Measurements from ENCODE around the gene ERLEC1. TPM values are rescaled to one million over a fixed set of nuclear protein-coding genes. Genes with fewer than 3 reads are reported as not detected.

ERLEC1 gene
- total RNA-seq, 1 donor from 2014 or later = 50.6 TPM

DNA sequence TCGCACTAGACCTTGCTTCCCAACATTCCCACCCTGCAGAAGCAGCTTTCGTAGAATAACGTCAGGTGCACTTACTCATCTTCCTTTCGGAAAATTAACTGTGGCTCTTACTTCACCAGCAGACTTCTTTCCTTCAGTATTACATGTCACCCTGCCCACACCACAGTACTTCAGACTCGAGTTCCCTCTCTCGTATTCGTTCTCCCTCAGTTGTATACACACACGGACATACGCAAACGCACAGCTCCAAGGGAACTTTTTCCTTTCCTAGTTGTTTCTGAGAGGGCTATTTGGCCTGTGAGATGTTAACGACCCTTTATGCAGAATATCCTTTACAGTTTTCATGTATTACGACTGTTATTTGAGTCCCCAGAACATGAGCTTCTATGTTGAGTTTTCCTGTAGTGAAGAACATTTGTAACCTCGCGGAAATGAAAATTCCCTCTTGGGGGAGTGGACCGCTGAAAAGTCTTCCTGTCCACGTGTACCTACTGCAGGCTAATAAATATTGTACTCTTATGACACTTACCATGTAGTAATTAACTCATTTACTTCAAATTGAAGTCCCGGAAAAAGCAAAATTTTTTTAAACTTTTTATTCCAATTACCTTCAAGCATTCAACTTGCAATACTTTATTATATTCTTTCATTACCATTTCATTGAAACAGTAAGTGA, 908 bp downstream of the ERLEC1 start:
- peaks cover 41% of the 10 kb centered on the region for H3K4me1 Mint-ChIP-seq (ENCODE audit: unreplicated experiment)

DNA sequence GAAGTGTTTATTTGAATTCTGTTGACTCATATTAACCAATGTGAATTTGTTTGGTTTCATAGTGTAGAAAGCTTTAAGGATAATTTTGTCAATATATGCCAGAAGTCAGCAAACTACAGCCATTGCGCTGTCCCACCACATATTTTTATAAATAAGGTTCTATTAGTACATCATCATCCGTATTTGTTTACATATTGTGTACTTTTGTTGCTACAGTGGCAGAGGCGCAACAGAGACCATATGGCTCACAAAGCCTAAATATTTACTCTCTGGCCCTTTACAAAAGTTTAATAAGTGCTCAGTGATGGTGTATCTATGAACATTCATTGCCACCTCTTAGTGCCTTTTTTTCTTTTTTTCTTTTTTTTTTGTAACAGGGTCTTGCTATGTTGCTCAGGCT, 6.4 kb downstream of the ERLEC1 start:
- Mint-ChIP-seq H3K4me1 (ENCODE audit: unreplicated experiment) (peaks cover 11% of the 10 kb centered on the region), H3K36me3 (ENCODE audit: unreplicated experiment) (peaks cover 16% of the 10 kb centered on the region), H3K27me3 (ENCODE audit: unreplicated experiment) (no peaks in the 10 kb centered on the region), H3K9me3 (ENCODE audit: unreplicated experiment) (no peaks in the 10 kb centered on the region), H3K4me3 (ENCODE audit: unreplicated experiment) (no peak overlapping the region), H3K27ac (ENCODE audit: unreplicated experiment) (no peak overlapping the region)
- TF ChIP-seq, protein P1, sequence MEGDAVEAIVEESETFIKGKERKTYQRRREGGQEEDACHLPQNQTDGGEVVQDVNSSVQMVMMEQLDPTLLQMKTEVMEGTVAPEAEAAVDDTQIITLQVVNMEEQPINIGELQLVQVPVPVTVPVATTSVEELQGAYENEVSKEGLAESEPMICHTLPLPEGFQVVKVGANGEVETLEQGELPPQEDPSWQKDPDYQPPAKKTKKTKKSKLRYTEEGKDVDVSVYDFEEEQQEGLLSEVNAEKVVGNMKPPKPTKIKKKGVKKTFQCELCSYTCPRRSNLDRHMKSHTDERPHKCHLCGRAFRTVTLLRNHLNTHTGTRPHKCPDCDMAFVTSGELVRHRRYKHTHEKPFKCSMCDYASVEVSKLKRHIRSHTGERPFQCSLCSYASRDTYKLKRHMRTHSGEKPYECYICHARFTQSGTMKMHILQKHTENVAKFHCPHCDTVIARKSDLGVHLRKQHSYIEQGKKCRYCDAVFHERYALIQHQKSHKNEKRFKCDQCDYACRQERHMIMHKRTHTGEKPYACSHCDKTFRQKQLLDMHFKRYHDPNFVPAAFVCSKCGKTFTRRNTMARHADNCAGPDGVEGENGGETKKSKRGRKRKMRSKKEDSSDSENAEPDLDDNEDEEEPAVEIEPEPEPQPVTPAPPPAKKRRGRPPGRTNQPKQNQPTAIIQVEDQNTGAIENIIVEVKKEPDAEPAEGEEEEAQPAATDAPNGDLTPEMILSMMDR (IDR thresholded peaks at IDR 0.05) = no peak
- no peak for DNase-seq (ENCODE audit: extremely low spot score, unreplicated experiment)

More for the DNA sequence above, 908 bp downstream of the ERLEC1 start:
- Mint-ChIP-seq H3K27me3 (ENCODE audit: unreplicated experiment) (no peaks in the 10 kb centered on the region), H3K9me3 (ENCODE audit: unreplicated experiment) (no peaks in the 10 kb centered on the region), H3K4me3 (ENCODE audit: unreplicated experiment) (peak overlapping the region; percentile 97), H3K27ac (ENCODE audit: unreplicated experiment) (peak overlapping the region; percentile 98), H3K36me3 (ENCODE audit: unreplicated experiment) (no peaks in the 10 kb centered on the region)
- TF ChIP-seq, protein P1 (IDR thresholded peaks at IDR 0.05) = no peak
- DNase-seq (ENCODE audit: extremely low spot score, unreplicated experiment) = no peak

DNA sequence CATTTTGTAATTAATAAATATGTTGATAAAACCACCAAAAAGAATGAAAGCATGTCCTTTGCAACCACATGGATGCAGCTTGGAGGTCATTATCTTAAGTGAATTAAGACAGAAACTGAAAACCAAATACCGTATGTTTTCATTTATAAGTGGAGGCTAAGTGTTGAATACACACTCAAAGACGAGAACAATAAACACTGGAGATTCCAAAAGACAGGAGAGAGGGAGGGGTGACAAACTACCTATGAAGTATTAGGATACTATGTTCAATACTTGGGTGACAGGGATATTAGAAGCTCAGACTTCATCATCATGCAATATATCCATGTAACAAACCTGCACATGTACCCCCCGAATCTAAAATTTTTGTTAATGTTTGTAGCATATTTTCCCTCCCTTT, 7.0 kb downstream of the ERLEC1 start:
- H3K4me3 Mint-ChIP-seq (ENCODE audit: unreplicated experiment) = no peak overlapping the region
- no peaks in the 10 kb centered on the region for H3K9me3 Mint-ChIP-seq (ENCODE audit: unreplicated experiment)
- peaks cover 17% of the 10 kb centered on the region for H3K36me3 Mint-ChIP-seq (ENCODE audit: unreplicated experiment)
- H3K4me1 Mint-ChIP-seq (ENCODE audit: unreplicated experiment) = peaks cover 5% of the 10 kb centered on the region
- no peak overlapping the region for H3K27ac Mint-ChIP-seq (ENCODE audit: unreplicated experiment)
- TF ChIP-seq, protein P1 (IDR thresholded peaks at IDR 0.05) = no peak
- no peak for DNase-seq (ENCODE audit: extremely low spot score, unreplicated experiment)
- no peaks in the 10 kb centered on the region for H3K27me3 Mint-ChIP-seq (ENCODE audit: unreplicated experiment)

DNA sequence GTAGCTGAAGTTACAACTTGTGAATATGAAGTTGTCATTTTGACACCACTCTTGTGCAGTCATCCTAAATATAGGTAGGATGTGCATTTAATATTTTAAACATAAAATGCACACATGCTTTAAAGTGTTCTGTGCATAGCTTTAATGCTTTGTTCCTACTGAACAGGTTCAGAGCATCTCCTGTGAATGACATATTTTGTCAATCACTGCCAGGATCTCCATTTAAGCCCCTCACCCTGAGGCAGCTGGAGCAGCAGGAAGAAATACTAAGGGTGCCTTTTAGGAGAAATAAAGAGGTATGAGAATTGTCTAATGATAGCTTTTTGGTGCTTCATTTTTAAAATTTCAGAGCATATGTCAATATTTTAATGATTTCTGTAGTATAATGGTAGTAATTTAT, 14.7 kb downstream of the ERLEC1 start:
- peaks cover 33% of the 10 kb centered on the region for H3K36me3 Mint-ChIP-seq (ENCODE audit: unreplicated experiment)
- H3K9me3 Mint-ChIP-seq (ENCODE audit: unreplicated experiment) = no peaks in the 10 kb centered on the region
- no peak for DNase-seq (ENCODE audit: extremely low spot score, unreplicated experiment)
- H3K4me1 Mint-ChIP-seq (ENCODE audit: unreplicated experiment) = no peaks in the 10 kb centered on the region
- no peak overlapping the region for H3K27ac Mint-ChIP-seq (ENCODE audit: unreplicated experiment)
- H3K27me3 Mint-ChIP-seq (ENCODE audit: unreplicated experiment) = no peaks in the 10 kb centered on the region
- TF ChIP-seq, protein P1 (IDR thresholded peaks at IDR 0.05) = no peak
- H3K4me3 Mint-ChIP-seq (ENCODE audit: unreplicated experiment) = no peak overlapping the region

DNA sequence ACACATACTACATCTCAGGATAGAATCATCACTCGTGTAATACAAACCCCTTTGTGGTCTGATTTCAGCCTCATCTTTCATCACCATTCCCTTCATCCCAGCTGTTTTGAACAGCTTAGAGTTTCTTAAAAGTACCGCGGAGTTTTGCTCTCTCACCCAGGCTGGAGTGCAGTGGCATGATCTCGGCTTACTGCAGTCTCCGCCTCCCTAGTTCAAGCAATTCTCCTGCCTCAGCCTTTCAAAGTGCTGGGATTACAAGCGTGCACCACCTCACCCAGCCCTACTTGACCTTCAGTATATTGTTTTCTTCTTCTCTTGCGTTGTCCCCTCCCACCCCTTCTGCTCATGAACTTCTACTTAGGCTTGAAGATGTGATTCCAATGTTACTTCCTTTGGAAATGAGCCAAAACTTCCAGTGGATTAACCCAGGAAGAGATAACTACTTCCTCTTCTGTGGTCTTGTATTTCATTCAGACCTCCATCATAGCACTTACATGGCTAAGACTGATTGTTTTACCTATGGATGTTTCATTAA, 15.8 kb downstream of the ERLEC1 start:
- Mint-ChIP-seq H3K27ac (ENCODE audit: unreplicated experiment) (no peak overlapping the region), H3K4me1 (ENCODE audit: unreplicated experiment) (no peaks in the 10 kb centered on the region), H3K4me3 (ENCODE audit: unreplicated experiment) (no peak overlapping the region), H3K27me3 (ENCODE audit: unreplicated experiment) (no peaks in the 10 kb centered on the region), H3K36me3 (ENCODE audit: unreplicated experiment) (peaks cover 34% of the 10 kb centered on the region), H3K9me3 (ENCODE audit: unreplicated experiment) (no peaks in the 10 kb centered on the region)
- DNase-seq (ENCODE audit: extremely low spot score, unreplicated experiment) = no peak
- TF ChIP-seq, protein P1 (IDR thresholded peaks at IDR 0.05) = no peak

All from osteocyte (in vitro differentiated cells).